Mesothelial cell of epicardium (in vitro differentiated cells): Measurements from ENCODE around the gene DCUN1D2. TPM values are rescaled to one million over a fixed set of nuclear protein-coding genes. Genes with fewer than 3 reads are reported as not detected.
"Not testable (repeated sequence)": the region's sequence is repeated elsewhere in the genome, so short reads cannot be mapped to it uniquely, and the experiment has no call there.

Source experiments
- DNase-seq, 2 experiments: peaks; one replicate each; pipeline ENCODE4 v3.0.0; 2021; ENCODE audit warnings: low spot score in 2 of 2; ENCODE audit not compliant: unreplicated experiment in 2 of 2
- H3K27ac Mint-ChIP-seq: 2 replicates; pipeline ENCODE4 v1.8.0; 2021; ENCODE audit warnings: mixed read lengths
- H3K27me3 Mint-ChIP-seq: 2 replicates; pipeline ENCODE4 v1.8.0; 2021; ENCODE audit warnings: low read depth, mixed read lengths
- H3K36me3 Mint-ChIP-seq: 2 replicates; pipeline ENCODE4 v1.8.0; 2021; ENCODE audit warnings: mixed read lengths
- H3K4me1 Mint-ChIP-seq: 2 replicates; pipeline ENCODE4 v1.8.0; 2021; ENCODE audit warnings: mixed read lengths
- H3K4me3 Mint-ChIP-seq: 2 replicates; pipeline ENCODE4 v1.8.0; 2021; ENCODE audit warnings: mild to moderate bottlenecking, moderate library complexity, mixed read lengths
- H3K9me3 Mint-ChIP-seq: 2 replicates; pipeline ENCODE4 v1.8.0; 2021; ENCODE audit warnings: mixed read lengths
- total RNA-seq: library from RNA; stranded (reverse); gene quantifications from 3 replicates; pipeline ENCODE4 v1.2.1, GENCODE V29; 2021
- TF ChIP-seq, protein P1 (sequence below): fragments of 200-600 bp; sonication (generic); IDR thresholded peaks from one replicate; pipeline ENCODE4 v1.5.0; 2021; ENCODE audit warnings: antibody characterized with exemption; ENCODE audit not compliant: unreplicated experiment

The DCUN1D2 gene
- total RNA-seq, 1 donor from 2014 or later = 40.2 TPM

- Mint-ChIP-seq H3K4me1 (peaks cover 6% of the 10 kb centered on the region), H3K27ac (peak overlapping the region; percentile 0), H3K27me3 (no peaks in the 10 kb centered on the region), H3K9me3 (peaks cover 19% of the 10 kb centered on the region), H3K36me3 (peaks cover 59% of the 10 kb centered on the region), H3K4me3 (no peak overlapping the region)
- TF ChIP-seq, protein P1, sequence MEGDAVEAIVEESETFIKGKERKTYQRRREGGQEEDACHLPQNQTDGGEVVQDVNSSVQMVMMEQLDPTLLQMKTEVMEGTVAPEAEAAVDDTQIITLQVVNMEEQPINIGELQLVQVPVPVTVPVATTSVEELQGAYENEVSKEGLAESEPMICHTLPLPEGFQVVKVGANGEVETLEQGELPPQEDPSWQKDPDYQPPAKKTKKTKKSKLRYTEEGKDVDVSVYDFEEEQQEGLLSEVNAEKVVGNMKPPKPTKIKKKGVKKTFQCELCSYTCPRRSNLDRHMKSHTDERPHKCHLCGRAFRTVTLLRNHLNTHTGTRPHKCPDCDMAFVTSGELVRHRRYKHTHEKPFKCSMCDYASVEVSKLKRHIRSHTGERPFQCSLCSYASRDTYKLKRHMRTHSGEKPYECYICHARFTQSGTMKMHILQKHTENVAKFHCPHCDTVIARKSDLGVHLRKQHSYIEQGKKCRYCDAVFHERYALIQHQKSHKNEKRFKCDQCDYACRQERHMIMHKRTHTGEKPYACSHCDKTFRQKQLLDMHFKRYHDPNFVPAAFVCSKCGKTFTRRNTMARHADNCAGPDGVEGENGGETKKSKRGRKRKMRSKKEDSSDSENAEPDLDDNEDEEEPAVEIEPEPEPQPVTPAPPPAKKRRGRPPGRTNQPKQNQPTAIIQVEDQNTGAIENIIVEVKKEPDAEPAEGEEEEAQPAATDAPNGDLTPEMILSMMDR = no peak
- no peak for DNase-seq
Observed at GRCh38 chr13:113526466-113527220, 36.1 kb upstream of the DCUN1D2 start.

GRCh38 chr13:113522438-113522837 lies 31.9 kb upstream of the DCUN1D2 start:
- H3K9me3 Mint-ChIP-seq = peaks cover 19% of the 10 kb centered on the region
- not testable (repeated sequence) for H3K4me3 Mint-ChIP-seq, H3K4me1 Mint-ChIP-seq, DNase-seq, H3K27ac Mint-ChIP-seq, H3K27me3 Mint-ChIP-seq
- peaks cover 55% of the 10 kb centered on the region for H3K36me3 Mint-ChIP-seq

- H3K27me3 Mint-ChIP-seq = no peaks in the 10 kb centered on the region
- DNase-seq = no peak
- H3K9me3 Mint-ChIP-seq = peaks cover 19% of the 10 kb centered on the region
- peaks cover 64% of the 10 kb centered on the region for H3K36me3 Mint-ChIP-seq
- H3K27ac Mint-ChIP-seq = no peak overlapping the region
- peaks cover 7% of the 10 kb centered on the region for H3K4me1 Mint-ChIP-seq
- TF ChIP-seq, protein P1 = no peak
- no peak overlapping the region for H3K4me3 Mint-ChIP-seq
Observed at GRCh38 chr13:113520571-113520970, 30.1 kb upstream of the DCUN1D2 start.

GRCh38 chr13:113519556-113519955 lies 29.0 kb upstream of the DCUN1D2 start:
- Mint-ChIP-seq H3K4me3 (no peak overlapping the region), H3K4me1 (peaks cover 7% of the 10 kb centered on the region), H3K36me3 (peaks cover 59% of the 10 kb centered on the region), H3K27ac (no peak overlapping the region), H3K27me3 (no peaks in the 10 kb centered on the region), H3K9me3 (peaks cover 19% of the 10 kb centered on the region)
- DNase-seq = no peak
- TF ChIP-seq, protein P1 = no peak

- TF ChIP-seq, protein P1 = no peak
- Mint-ChIP-seq H3K36me3 (peaks cover 53% of the 10 kb centered on the region), H3K9me3 (peaks cover 10% of the 10 kb centered on the region), H3K27me3 (no peaks in the 10 kb centered on the region), H3K4me3 (no peak overlapping the region), H3K27ac (peak overlapping the region; percentile 53), H3K4me1 (peaks cover 7% of the 10 kb centered on the region)
- DNase-seq = no peak
Observed at GRCh38 chr13:113518076-113518803, 27.7 kb upstream of the DCUN1D2 start.

GRCh38 chr13:113514847-113515246 lies 24.3 kb upstream of the DCUN1D2 start:
- H3K27ac Mint-ChIP-seq = no peak overlapping the region
- H3K4me3 Mint-ChIP-seq = no peak overlapping the region
- no peak for DNase-seq
- TF ChIP-seq, protein P1 = no peak
- peaks cover 7% of the 10 kb centered on the region for H3K4me1 Mint-ChIP-seq
- no peaks in the 10 kb centered on the region for H3K9me3 Mint-ChIP-seq
- no peaks in the 10 kb centered on the region for H3K27me3 Mint-ChIP-seq
- peaks cover 37% of the 10 kb centered on the region for H3K36me3 Mint-ChIP-seq
